ENCODE data around the gene ZBTB21. TPM values are rescaled to one million over a fixed set of nuclear protein-coding genes. Genes with fewer than 3 reads are reported as not detected.

Gene ZBTB21
- total RNA-seq, 1 experiment from 2014 or later, result 18.1 TPM

DNA sequence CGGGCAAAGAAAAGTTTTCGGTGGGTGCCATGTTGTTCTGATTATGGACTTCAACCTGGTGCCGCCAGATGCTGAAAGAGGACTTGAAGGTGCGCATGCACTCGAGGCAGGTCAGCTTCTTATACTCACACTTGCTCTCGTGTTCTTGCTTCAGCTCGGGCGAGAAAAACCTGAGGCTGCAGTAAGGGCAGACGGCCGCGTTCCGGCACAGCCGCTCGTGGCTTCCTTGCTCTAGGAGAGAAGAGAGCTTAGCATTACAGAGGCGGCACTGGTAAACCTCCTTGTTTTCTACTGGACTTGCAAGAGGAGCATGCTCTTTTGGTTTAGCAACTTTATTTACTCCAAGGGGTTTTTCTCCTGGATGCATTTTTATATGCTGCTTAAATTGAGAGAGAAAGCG, 18.5 kb downstream of the ZBTB21 start:
- TF ChIP-seq, protein P1, sequence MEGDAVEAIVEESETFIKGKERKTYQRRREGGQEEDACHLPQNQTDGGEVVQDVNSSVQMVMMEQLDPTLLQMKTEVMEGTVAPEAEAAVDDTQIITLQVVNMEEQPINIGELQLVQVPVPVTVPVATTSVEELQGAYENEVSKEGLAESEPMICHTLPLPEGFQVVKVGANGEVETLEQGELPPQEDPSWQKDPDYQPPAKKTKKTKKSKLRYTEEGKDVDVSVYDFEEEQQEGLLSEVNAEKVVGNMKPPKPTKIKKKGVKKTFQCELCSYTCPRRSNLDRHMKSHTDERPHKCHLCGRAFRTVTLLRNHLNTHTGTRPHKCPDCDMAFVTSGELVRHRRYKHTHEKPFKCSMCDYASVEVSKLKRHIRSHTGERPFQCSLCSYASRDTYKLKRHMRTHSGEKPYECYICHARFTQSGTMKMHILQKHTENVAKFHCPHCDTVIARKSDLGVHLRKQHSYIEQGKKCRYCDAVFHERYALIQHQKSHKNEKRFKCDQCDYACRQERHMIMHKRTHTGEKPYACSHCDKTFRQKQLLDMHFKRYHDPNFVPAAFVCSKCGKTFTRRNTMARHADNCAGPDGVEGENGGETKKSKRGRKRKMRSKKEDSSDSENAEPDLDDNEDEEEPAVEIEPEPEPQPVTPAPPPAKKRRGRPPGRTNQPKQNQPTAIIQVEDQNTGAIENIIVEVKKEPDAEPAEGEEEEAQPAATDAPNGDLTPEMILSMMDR (conservative IDR thresholded peaks at IDR 0.05), result no peak
- Histone ChIP-seq H3K23ac (ENCODE audit: insufficient read length, low read depth, low read length) (no peak overlapping the region), H2AK5ac (ENCODE audit: insufficient read length, low read length) (no peak overlapping the region), H2BK15ac (ENCODE audit: low read depth, low read length) (no peak overlapping the region), H3K9me3 (ENCODE audit: control insufficient read depth, low read depth, low read length) (peaks cover 9% of the 10 kb centered on the region), H2BK20ac (ENCODE audit: low read depth, low read length, poor library complexity, severe bottlenecking) (no peak overlapping the region), H3K4ac (ENCODE audit: low read depth, low read length) (no peak overlapping the region), H3K18ac (ENCODE audit: insufficient read length, low read depth, low read length) (no peak overlapping the region), H2BK120ac (ENCODE audit: low read depth, low read length, poor library complexity, severe bottlenecking) (no peak overlapping the region), H4K8ac (replicated peaks; ENCODE audit: insufficient read length, low read depth, low read length) (no peak overlapping the region), H3K4me1 (ENCODE audit: insufficient read depth, low read length) (no peaks in the 10 kb centered on the region), H3K9ac (ENCODE audit: extremely low read depth, insufficient read length, low read length) (no peak overlapping the region), H3K27ac (ENCODE audit: insufficient read length, low read depth, low read length) (no peak overlapping the region), H3K14ac (ENCODE audit: insufficient read depth, low read length) (no peak overlapping the region), H3K79me1 (ENCODE audit: insufficient read depth, low read depth, low read length, poor library complexity, severe bottlenecking) (no peaks in the 10 kb centered on the region), H2AFZ (ENCODE audit: low read length) (no peak overlapping the region), H4K20me1 (ENCODE audit: control insufficient read depth, insufficient read depth, insufficient read length) (no peaks in the 10 kb centered on the region), H4K5ac (ENCODE audit: insufficient read length, low read depth, low read length) (no peak overlapping the region), H2BK5ac (ENCODE audit: insufficient read length, low read length) (no peak overlapping the region), H3K27me3 (ENCODE audit: insufficient read depth, low read length) (no peaks in the 10 kb centered on the region), H2BK12ac (ENCODE audit: insufficient read length, low read depth, low read length) (no peak overlapping the region), H3K56ac (ENCODE audit: insufficient read length, low read depth, low read length) (no peak overlapping the region), H3K23me2 (ENCODE audit: insufficient read length, low read depth, low read length, poor library complexity, severe bottlenecking) (no peaks in the 10 kb centered on the region), H3K4me2 (ENCODE audit: insufficient read depth, insufficient read length, low read length) (no peak overlapping the region), H3K79me2 (ENCODE audit: insufficient read depth, low read length) (no peaks in the 10 kb centered on the region), H3T11ph (ENCODE audit: low read length) (no peak overlapping the region), H4K91ac (ENCODE audit: insufficient read length, low read depth, low read length) (no peak overlapping the region)
- H3K27me3 Mint-ChIP-seq (ENCODE audit: low read depth), result no peaks in the 10 kb centered on the region
- no peaks in the 10 kb centered on the region for H3K4me1 Mint-ChIP-seq
- H3K4me3 Mint-ChIP-seq, result no peak overlapping the region
- no peak for DNase-seq
- no peak overlapping the region for H3K27ac Mint-ChIP-seq
- H3K36me3 Mint-ChIP-seq (ENCODE audit: insufficient read depth in 1 of 3, low read depth in 3 of 3), result peaks cover 54 to 59% (median 59%) of the 10 kb centered on the region in 3 experiments
- no CpG with 5 or more reads among the region's 16 CpGs for WGBS (ENCODE audit: extremely low coverage, insufficient read length, low lambda C conversion rate)
- H3K9me3 Mint-ChIP-seq, result peaks cover 16 to 19% of the 10 kb centered on the region in 2 experiments
